Tibial nerve (tissue), 4 donors: ENCODE results near the gene USP3. TPM values are rescaled to one million over a fixed set of nuclear protein-coding genes. Genes with fewer than 3 reads are reported as not detected.

Experiments used
- DNase-seq, 2 donors: peaks; one replicate each; pipeline ENCODE4 v3.0.0-alpha.2; 2019; ENCODE audit warnings: low spot score in 2 of 2
- H3K27ac ChIP-seq, 4 donors: fragments of 200-600 bp; sonication (generic) in 3 of 4; one replicate each; pipeline ENCODE4 v1.5.1; 2017 to 2019; ENCODE audit warnings: mild to moderate bottlenecking in 1 of 4
- H3K27me3 ChIP-seq, 2 donors: fragments of 200-600 bp; sonication (generic) in 1 of 2; one replicate each; pipeline versions ENCODE4 v1.5.1 to v1.6.0; 2017 to 2019
- H3K36me3 ChIP-seq, 3 donors: fragments of 200-600 bp; sonication (generic); one replicate each; pipeline ENCODE4 v1.5.1; 2018 to 2019
- H3K4me1 ChIP-seq, 4 donors: fragments of 200-600 bp; sonication (generic) in 3 of 4; one replicate each; pipeline ENCODE4 v1.5.1; 2017 to 2019
- H3K4me3 ChIP-seq, 4 donors: fragments of 200-600 bp; sonication (generic) in 3 of 4; one replicate each; pipeline ENCODE4 v1.5.1; 2017 to 2019; ENCODE audit warnings: mild to moderate bottlenecking in 1 of 4, moderate library complexity in 1 of 4
- H3K9me3 ChIP-seq, 4 donors: fragments of 200-600 bp; sonication (generic) in 3 of 4; one replicate each; pipeline ENCODE4 v1.5.1; 2017 to 2019
- EP300 ChIP-seq, 2 donors: sonication (generic); formaldehyde crosslinking; IDR thresholded peaks; one replicate each; pipeline ENCODE4 v1.6.1; 2017; ENCODE audit warnings: antibody characterized with exemption in 2 of 2, mild to moderate bottlenecking in 1 of 2
- POLR2A ChIP-seq, 2 donors: fragments of 450-650 bp; IDR thresholded peaks; one replicate each; pipeline ENCODE4 v1.6.1; 2017; ENCODE audit warnings: antibody characterized with exemption in 2 of 2, mild to moderate bottlenecking in 2 of 2, moderate library complexity in 2 of 2
- WGBS, 2 donors: methylation state at CpG; one replicate each; pipeline ENCODE4 v1.1.5; 2018; 5-methylcytosine and 5-hydroxymethylcytosine counted together
- total RNA-seq, 4 donors: library from RNA; depleted of rRNA; stranded (reverse); fragments of >200 nt; gene quantifications; one replicate each; pipeline ENCODE4 v1.1.0, GENCODE V29; 2016
- TF ChIP-seq, protein P1 (sequence below), 5 experiments: fragments of 200-600 bp in 3 of 5; fragments of 450-650 bp in 2 of 5; sonication (generic) in 3 of 5; IDR thresholded peaks; one replicate each; pipeline ENCODE4 v1.5.1; 2016 to 2019; ENCODE audit warnings: antibody characterized with exemption in 5 of 5, mild to moderate bottlenecking in 3 of 5, moderate library complexity in 2 of 5

The USP3 gene
- total RNA-seq, 4 donors from 2014 or later: 32.8 to 47.3 (median 38.3) TPM

GRCh38 chr15:63512148-63512547 is 7.8 kb downstream of the USP3 start:
- Histone ChIP-seq H3K4me1 (peaks cover 0 to 76% (median 58%) of the 10 kb centered on the region in 4 donors), H3K27me3 (no peaks in the 10 kb centered on the region), H3K36me3 (no peaks in the 10 kb centered on the region), H3K27ac (no peak overlapping the region), H3K9me3 (no peaks in the 10 kb centered on the region), H3K4me3 (no peak overlapping the region)
- DNase-seq: no peak
- TF ChIP-seq, protein P1, sequence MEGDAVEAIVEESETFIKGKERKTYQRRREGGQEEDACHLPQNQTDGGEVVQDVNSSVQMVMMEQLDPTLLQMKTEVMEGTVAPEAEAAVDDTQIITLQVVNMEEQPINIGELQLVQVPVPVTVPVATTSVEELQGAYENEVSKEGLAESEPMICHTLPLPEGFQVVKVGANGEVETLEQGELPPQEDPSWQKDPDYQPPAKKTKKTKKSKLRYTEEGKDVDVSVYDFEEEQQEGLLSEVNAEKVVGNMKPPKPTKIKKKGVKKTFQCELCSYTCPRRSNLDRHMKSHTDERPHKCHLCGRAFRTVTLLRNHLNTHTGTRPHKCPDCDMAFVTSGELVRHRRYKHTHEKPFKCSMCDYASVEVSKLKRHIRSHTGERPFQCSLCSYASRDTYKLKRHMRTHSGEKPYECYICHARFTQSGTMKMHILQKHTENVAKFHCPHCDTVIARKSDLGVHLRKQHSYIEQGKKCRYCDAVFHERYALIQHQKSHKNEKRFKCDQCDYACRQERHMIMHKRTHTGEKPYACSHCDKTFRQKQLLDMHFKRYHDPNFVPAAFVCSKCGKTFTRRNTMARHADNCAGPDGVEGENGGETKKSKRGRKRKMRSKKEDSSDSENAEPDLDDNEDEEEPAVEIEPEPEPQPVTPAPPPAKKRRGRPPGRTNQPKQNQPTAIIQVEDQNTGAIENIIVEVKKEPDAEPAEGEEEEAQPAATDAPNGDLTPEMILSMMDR (IDR thresholded peaks at IDR 0.05): no peak
- TF ChIP-seq EP300 (IDR thresholded peaks at IDR 0.05) (no peak), POLR2A (IDR thresholded peaks at IDR 0.05) (no peak)
- WGBS, 2 donors: 76 to 98% methylated on average over 5 of the region's 5 CpGs

GRCh38 chr15:63513271-63513670 is 8.9 kb downstream of the USP3 start:
- 86 to 94% methylated on average over 6 of the region's 6 CpGs for WGBS, 2 donors
- no peak for DNase-seq
- no peaks in the 10 kb centered on the region for H3K9me3 ChIP-seq
- no peaks in the 10 kb centered on the region for H3K27me3 ChIP-seq
- TF ChIP-seq EP300 (IDR thresholded peaks at IDR 0.05) (no peak), POLR2A (IDR thresholded peaks at IDR 0.05) (no peak)
- TF ChIP-seq, protein P1 (IDR thresholded peaks at IDR 0.05): no peak
- no peak overlapping the region for H3K27ac ChIP-seq
- no peak overlapping the region for H3K4me3 ChIP-seq
- peaks cover 0 to 74% (median 55%) of the 10 kb centered on the region in 4 donors for H3K4me1 ChIP-seq
- no peaks in the 10 kb centered on the region for H3K36me3 ChIP-seq

- 78 to 82% methylated on average over 3 of the region's 3 CpGs for WGBS, 2 donors
- H3K4me1 ChIP-seq: peaks cover 0 to 70% (median 53%) of the 10 kb centered on the region in 4 donors
- H3K27ac ChIP-seq: no peak overlapping the region
- no peaks in the 10 kb centered on the region for H3K36me3 ChIP-seq
- no peaks in the 10 kb centered on the region for H3K27me3 ChIP-seq
- TF ChIP-seq EP300 (IDR thresholded peaks at IDR 0.05) (no peak), POLR2A (IDR thresholded peaks at IDR 0.05) (no peak)
- TF ChIP-seq, protein P1 (IDR thresholded peaks at IDR 0.05): no peak
- no peak for DNase-seq
- no peaks in the 10 kb centered on the region for H3K9me3 ChIP-seq
- H3K4me3 ChIP-seq: no peak overlapping the region
Measured at GRCh38 chr15:63513728-63514127, 9.3 kb downstream of the USP3 start.

GRCh38 chr15:63514531-63514943 is 10.1 kb downstream of the USP3 start:
- H3K27ac ChIP-seq: no peak overlapping the region
- H3K36me3 ChIP-seq: no peaks in the 10 kb centered on the region
- DNase-seq: no peak
- peak in 1 of 2 donors; percentile 16 for TF ChIP-seq EP300 (IDR thresholded peaks at IDR 0.05)
- TF ChIP-seq POLR2A (IDR thresholded peaks at IDR 0.05): no peak
- TF ChIP-seq, protein P1 (IDR thresholded peaks at IDR 0.05): no peak
- H3K27me3 ChIP-seq: no peaks in the 10 kb centered on the region
- H3K4me1 ChIP-seq: peaks cover 0 to 69% (median 48%) of the 10 kb centered on the region in 4 donors
- no peak overlapping the region for H3K4me3 ChIP-seq
- no peaks in the 10 kb centered on the region for H3K9me3 ChIP-seq
- WGBS, 2 donors: 30 to 47% methylated on average over 1 of the region's 1 CpG

DNA sequence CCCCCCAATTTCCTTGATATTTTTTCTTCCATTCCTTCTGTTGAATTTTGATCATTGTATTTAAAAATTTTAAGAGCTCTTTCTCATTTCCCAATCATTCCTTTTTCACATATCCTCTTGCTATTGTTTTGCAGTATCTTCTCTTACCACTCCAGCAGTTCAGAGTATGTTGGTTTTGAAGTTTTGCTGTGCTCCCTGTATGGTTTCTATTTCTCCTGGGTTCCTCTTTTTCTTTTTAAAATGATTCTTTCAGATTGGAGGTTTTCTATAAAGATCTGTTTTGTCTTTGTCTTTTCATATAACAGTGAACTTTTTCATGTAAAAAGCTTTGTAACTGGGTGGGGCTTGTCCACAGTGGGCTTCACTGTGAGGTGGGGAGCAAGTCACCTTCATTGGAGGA is 12.8 kb downstream of the USP3 start:
- no peak for DNase-seq
- H3K4me1 ChIP-seq: peaks cover 0 to 74% (median 38%) of the 10 kb centered on the region in 4 donors
- TF ChIP-seq POLR2A (IDR thresholded peaks at IDR 0.05): no peak
- TF ChIP-seq, protein P1 (IDR thresholded peaks at IDR 0.05): no peak
- TF ChIP-seq EP300 (IDR thresholded peaks at IDR 0.05): no peak

More for the DNA sequence above, 12.8 kb downstream of the USP3 start:
- Histone ChIP-seq H3K36me3 (no peaks in the 10 kb centered on the region), H3K27ac (no peak overlapping the region), H3K27me3 (no peaks in the 10 kb centered on the region), H3K9me3 (no peaks in the 10 kb centered on the region), H3K4me3 (no peak overlapping the region)
